HUES48 (cell line): ENCODE data around the gene GSTM3.
"Not testable (repeated sequence)": the region's sequence is repeated elsewhere in the genome, so short reads cannot be mapped to it uniquely, and the experiment has no call there.

ENCODE experiments used
- H3K27ac ChIP-seq: one replicate; pipeline ENCODE4 v1.7.0; 2013; ENCODE audit warnings: low read depth, low read length, inconsistent platforms
- H3K27me3 ChIP-seq: 2 replicates; pipeline ENCODE4 v1.6.1; 2013; ENCODE audit warnings: mild to moderate bottlenecking, low read length; ENCODE audit not compliant: control insufficient read depth, insufficient read depth
- H3K36me3 ChIP-seq: 2 replicates; pipeline ENCODE4 v1.6.1; 2013; ENCODE audit warnings: low read length; ENCODE audit not compliant: control insufficient read depth, insufficient read depth
- H3K4me1 ChIP-seq: 2 replicates; pipeline ENCODE4 v1.6.1; 2013; ENCODE audit warnings: mild to moderate bottlenecking, low read length; ENCODE audit not compliant: control insufficient read depth, insufficient read depth
- H3K4me3 ChIP-seq: 2 replicates; pipeline ENCODE4 v1.5.1; 2013; ENCODE audit warnings: mild to moderate bottlenecking, low read depth, low read length
- H3K9ac ChIP-seq: 2 replicates; pipeline ENCODE4 v1.6.1; 2013; ENCODE audit warnings: mild to moderate bottlenecking, low read depth, low read length, moderate library complexity
- H3K9me3 ChIP-seq: 2 replicates; pipeline ENCODE4 v1.6.1; 2013; ENCODE audit warnings: low read length; ENCODE audit not compliant: control insufficient read depth, insufficient read depth

The GSTM3 gene

DNA sequence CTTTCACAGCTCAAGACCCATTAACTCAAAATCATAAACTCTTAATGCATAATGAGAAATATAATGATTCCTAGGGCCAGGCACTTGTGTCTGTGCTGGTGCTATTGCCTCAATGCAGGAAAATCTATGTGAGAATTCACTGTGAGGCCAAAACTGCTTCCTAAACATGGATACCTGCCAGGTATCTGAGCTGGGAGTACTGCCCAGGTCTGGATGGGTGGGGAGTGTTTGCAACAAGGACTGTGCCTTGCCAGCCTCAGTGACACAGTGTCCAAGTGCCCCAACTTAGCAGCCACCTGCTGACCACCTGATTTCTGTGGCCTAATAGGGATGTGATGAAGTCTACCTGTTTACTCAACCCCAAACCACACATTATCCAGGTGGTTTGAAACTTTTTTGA, 31.0 kb downstream of the GSTM3 start:
- not testable (repeated sequence) for H3K27ac ChIP-seq, H3K9ac ChIP-seq, H3K36me3 ChIP-seq, H3K27me3 ChIP-seq, H3K9me3 ChIP-seq, H3K4me3 ChIP-seq, H3K4me1 ChIP-seq

DNA sequence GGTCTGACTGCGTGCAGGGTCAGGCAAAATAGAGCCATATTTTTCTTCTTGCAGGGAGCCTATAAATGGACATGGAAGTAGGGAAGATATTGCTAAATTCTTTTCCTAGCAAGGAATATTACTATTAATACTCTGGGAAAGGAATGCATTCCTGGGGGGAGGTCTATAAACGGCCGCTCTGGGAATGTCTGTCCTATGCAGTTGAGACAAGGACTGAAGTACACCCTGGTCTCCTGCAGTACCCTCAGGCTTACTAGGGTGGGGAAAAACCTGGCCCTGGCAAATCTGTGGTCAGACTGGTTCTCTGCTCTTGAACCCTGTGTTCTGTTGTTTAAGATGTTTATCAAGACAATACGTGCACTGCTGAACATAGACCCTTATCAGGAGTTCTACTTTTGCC, 31.9 kb downstream of the GSTM3 start:
- not testable (repeated sequence) for H3K9ac ChIP-seq, H3K27me3 ChIP-seq, H3K27ac ChIP-seq, H3K36me3 ChIP-seq, H3K9me3 ChIP-seq, H3K4me3 ChIP-seq, H3K4me1 ChIP-seq

DNA sequence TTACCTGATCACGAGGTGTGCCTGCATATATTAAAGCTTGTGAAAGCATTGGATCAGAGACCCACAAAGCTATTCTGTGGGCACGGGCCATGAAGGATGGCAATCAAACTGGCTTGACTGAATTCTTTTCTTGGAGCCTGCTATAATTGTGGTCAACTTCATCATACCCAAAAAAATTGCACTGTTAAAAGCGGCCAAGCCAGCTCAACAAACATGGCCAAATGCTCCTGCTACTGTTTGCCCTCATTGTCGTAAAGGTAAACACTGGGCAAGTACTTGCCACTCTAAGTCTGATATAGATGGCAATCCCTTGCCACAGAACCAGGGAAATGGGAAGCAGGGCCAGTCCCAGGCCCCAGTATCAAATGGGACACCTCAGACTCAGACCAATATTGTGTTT, 35.4 kb downstream of the GSTM3 start:
- no peak overlapping the region for H3K4me3 ChIP-seq
- no peaks in the 10 kb centered on the region for H3K27me3 ChIP-seq
- no peak overlapping the region for H3K27ac ChIP-seq
- no peaks in the 10 kb centered on the region for H3K4me1 ChIP-seq
- peaks cover 3% of the 10 kb centered on the region; the same call in 1 of the 2 replicates for H3K9me3 ChIP-seq
- H3K36me3 ChIP-seq: no peaks in the 10 kb centered on the region
- H3K9ac ChIP-seq: no peak overlapping the region

DNA sequence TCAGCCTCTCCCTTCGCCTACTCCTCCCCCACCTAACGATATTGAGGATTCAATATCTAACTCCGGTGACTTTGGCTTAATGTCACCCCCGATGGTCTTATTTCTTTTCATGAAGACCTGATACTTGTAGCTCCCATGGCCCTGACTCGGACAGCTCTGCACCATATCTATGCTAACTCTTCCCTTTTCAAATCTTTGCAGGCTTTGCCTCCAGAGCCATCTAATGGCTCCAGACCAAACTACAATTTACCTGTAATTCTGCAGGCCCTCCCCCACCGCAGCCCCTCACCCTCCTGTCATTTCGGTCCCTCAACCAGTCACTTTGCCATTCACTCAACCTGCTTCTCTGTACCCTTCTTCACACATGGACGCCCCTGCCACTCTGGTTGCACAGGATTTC, 36.7 kb downstream of the GSTM3 start:
- no peaks in the 10 kb centered on the region for H3K4me1 ChIP-seq
- H3K9me3 ChIP-seq: peaks cover 3% of the 10 kb centered on the region; the same call in 1 of the 2 replicates
- no peak overlapping the region for H3K27ac ChIP-seq
- no peak overlapping the region for H3K9ac ChIP-seq
- no peaks in the 10 kb centered on the region for H3K36me3 ChIP-seq
- H3K4me3 ChIP-seq: no peak overlapping the region
- H3K27me3 ChIP-seq: no peaks in the 10 kb centered on the region

DNA sequence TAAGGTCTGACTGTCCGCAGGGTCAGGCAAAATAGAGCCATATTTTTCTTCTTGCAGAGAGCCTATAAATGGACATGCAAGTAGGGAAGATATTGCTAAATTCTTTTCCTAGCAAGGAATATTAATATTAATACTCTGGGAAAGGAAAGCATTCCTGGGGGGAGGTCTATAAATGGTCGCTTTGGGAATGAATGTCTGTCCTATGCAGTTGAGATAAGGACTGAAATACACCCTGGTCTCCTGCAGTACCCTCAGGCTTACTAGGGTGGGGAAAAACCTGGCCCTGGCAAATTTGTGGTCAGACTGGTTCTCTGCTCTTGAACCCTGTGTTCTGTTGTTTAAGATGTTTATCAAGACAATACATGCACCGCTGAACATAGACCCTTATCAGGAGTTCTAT, 37.9 kb downstream of the GSTM3 start:
- H3K4me3 ChIP-seq, H3K36me3 ChIP-seq, H3K4me1 ChIP-seq, H3K27ac ChIP-seq, H3K9me3 ChIP-seq, H3K27me3 ChIP-seq, H3K9ac ChIP-seq: not testable (repeated sequence)

DNA sequence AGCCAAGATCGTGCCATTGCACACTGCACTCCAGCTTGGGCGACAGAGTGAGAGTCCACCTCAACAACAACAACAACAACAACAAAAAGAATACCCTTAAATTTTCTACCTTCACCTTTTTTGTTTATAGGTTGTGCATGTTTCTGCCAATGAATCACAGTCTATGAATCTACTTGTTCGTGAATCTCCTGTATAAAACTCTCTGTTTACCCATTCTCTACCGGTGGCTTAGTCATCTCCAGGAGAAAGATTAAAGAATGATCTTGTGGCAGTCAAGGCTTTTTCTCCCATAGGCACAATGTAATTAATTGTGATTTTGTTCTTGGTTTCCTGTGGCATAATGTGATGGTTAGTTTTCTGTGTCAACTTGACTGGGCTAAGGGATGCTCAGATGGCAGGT, 43.0 kb downstream of the GSTM3 start:
- not testable (repeated sequence) for H3K27ac ChIP-seq, H3K9me3 ChIP-seq, H3K4me1 ChIP-seq, H3K4me3 ChIP-seq, H3K36me3 ChIP-seq, H3K27me3 ChIP-seq, H3K9ac ChIP-seq

DNA sequence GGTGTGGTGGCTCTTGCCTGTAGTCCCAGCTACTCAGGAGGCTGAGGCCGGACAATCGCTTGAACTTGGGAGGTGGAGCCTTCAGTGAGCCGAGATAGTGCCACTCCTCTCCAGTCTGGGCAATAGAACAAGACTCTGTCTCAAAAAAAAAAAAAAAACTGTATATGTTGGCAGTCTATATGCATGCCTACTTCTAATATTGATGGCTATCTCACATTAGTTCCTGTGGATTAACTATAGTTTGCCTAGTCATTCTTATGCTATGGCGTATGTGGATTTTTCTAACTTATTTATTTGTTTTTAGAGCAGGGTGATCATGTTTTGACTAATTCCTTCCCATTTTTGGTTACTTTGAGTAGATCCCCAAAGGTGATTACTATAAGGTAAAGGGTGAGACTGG, 43.8 kb downstream of the GSTM3 start:
- no peaks in the 10 kb centered on the region for H3K9me3 ChIP-seq
- no peaks in the 10 kb centered on the region for H3K4me1 ChIP-seq
- H3K36me3 ChIP-seq: no peaks in the 10 kb centered on the region
- no peak overlapping the region for H3K9ac ChIP-seq
- no peak overlapping the region for H3K4me3 ChIP-seq
- no peaks in the 10 kb centered on the region for H3K27me3 ChIP-seq
- no peak overlapping the region for H3K27ac ChIP-seq

DNA sequence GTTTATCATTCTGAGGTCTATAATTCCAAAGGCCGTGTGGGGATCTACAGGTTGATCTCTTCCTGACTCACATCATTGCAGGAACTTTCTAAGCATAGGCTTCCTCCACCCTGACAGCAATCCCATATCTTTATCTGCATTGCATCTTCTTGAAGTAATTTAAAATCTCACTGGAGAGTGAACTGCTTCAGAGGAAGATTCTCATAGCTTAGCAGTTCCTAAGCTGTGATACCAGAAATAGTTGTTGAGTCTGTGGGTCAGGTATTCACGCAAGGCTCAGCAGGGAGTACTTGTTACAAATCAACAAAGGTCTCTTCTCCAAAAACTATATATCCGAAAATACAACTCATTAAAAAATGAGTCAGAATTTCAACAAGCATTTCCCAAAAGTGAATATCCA, 45.7 kb downstream of the GSTM3 start:
- H3K27me3 ChIP-seq, H3K4me1 ChIP-seq, H3K4me3 ChIP-seq, H3K27ac ChIP-seq, H3K36me3 ChIP-seq, H3K9me3 ChIP-seq, H3K9ac ChIP-seq: not testable (repeated sequence)

DNA sequence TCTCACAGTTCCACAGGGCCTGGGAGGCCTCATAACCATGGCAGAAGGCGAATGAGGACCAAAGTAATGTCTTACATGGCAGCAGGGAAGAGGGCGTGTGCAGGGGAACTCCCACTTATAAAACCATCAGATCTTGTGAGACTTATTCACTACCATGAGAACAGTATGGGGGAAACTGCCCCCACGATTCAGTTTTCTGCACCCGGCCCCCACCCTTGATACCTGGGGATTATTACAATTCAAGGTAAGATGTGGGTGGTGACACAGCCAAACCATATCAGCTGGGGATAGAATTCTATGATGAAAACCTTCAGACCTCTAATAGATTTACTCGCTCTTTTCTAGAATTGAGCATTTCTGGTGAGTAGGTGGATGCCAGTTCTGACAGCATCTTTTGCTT, 46.4 kb downstream of the GSTM3 start:
- not testable (repeated sequence) for H3K4me3 ChIP-seq, H3K27me3 ChIP-seq, H3K27ac ChIP-seq, H3K9me3 ChIP-seq, H3K9ac ChIP-seq, H3K4me1 ChIP-seq, H3K36me3 ChIP-seq

DNA sequence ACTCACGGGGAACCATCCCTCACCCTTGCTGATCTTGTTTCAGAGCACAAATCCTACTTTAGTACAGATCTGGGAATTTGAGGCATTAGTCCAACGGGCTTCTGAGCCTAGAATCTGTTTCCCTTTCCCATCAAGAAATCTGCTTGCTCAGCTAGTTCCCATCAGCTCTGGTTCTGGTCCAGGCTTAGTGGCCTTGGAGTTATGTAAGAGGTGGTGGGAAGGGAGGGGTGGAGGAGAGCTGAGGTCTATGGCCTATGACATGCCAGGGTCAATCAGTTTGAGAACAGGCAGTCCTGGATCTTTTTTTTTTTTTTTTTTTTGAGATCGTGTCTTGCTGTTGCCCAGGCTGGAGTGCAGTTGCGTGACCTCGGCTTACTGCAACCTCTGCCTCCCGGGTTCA, 49.1 kb downstream of the GSTM3 start:
- no peaks in the 10 kb centered on the region for H3K27me3 ChIP-seq
- H3K9ac ChIP-seq: no peak overlapping the region
- H3K27ac ChIP-seq: no peak overlapping the region
- H3K9me3 ChIP-seq: no peaks in the 10 kb centered on the region
- no peak overlapping the region for H3K4me3 ChIP-seq
- no peaks in the 10 kb centered on the region for H3K36me3 ChIP-seq
- no peaks in the 10 kb centered on the region for H3K4me1 ChIP-seq

DNA sequence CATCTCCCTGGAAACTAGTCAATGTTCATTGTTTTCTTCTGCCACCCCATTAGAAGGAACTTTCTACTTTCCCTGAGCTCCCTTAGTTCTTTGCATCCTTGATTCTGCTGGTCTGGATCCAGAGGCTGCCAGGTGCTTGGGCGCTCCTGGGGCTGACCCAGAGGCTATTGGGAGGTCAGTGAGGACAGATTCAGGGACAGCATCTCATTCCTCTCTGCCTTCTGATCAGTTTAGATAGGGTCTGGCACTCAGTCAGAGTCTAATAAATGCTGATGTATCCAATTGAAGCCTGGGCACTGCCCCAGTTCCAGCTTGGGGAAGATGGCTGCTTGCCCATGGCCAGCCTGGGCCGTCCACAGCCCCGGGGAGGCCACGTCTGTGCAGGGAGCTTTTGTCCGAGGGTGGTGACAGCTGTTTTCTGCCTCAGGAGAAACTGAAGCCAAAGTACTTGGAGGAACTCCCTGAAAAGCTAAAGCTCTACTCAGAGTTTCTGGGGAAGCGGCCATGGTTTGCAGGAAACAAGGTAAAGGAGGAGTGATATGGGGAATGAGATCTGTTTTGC, 50.9 kb downstream of the GSTM3 start:
- Histone ChIP-seq H3K9me3 (no peaks in the 10 kb centered on the region), H3K4me3 (no peak overlapping the region), H3K27me3 (no peaks in the 10 kb centered on the region), H3K4me1 (no peaks in the 10 kb centered on the region), H3K36me3 (no peaks in the 10 kb centered on the region), H3K9ac (no peak overlapping the region), H3K27ac (no peak overlapping the region)
